ENCODE measurements around the gene PRRC2B.

PRRC2B gene

GRCh38 chr9:131396626-131397025 is 2.7 kb downstream of the PRRC2B start:
- TF ChIP-seq GATA1 (IDR thresholded peaks at IDR 0.05; ENCODE audit: low read depth, low read length) (no peak), POLR2A (IDR thresholded peaks at IDR 0.05; ENCODE audit: low read length) (no peak)
- peak; percentile 21 to 41 for DNase-seq

GRCh38 chr9:131397100-131397790 is 3.4 kb downstream of the PRRC2B start:
- no peak for DNase-seq
- TF ChIP-seq POLR2A (IDR thresholded peaks at IDR 0.05; ENCODE audit: low read length), result no peak
- no peak for TF ChIP-seq GATA1 (IDR thresholded peaks at IDR 0.05; ENCODE audit: low read depth, low read length)

GRCh38 chr9:131398204-131398603 is 4.3 kb downstream of the PRRC2B start:
- TF ChIP-seq GATA1 (IDR thresholded peaks at IDR 0.05; ENCODE audit: low read depth, low read length), result no peak
- TF ChIP-seq POLR2A (IDR thresholded peaks at IDR 0.05; ENCODE audit: low read length), result no peak
- DNase-seq, result peak in 1 of 2 experiments; percentile 20

GRCh38 chr9:131399972-131400371 is 6.1 kb downstream of the PRRC2B start:
- DNase-seq, result no peak
- TF ChIP-seq GATA1 (IDR thresholded peaks at IDR 0.05; ENCODE audit: low read depth, low read length) (no peak), POLR2A (IDR thresholded peaks at IDR 0.05; ENCODE audit: low read length) (no peak)

- no peak for TF ChIP-seq GATA1 (IDR thresholded peaks at IDR 0.05; ENCODE audit: low read depth, low read length)
- TF ChIP-seq POLR2A (IDR thresholded peaks at IDR 0.05; ENCODE audit: low read length), result no peak
- DNase-seq, result no peak
These were observed 6.7 kb downstream of the PRRC2B start for GRCh38 chr9:131400627-131401026.

- TF ChIP-seq POLR2A (IDR thresholded peaks at IDR 0.05; ENCODE audit: low read length) (no peak), GATA1 (IDR thresholded peaks at IDR 0.05; ENCODE audit: low read depth, low read length) (no peak)
- no peak for DNase-seq
These were observed 8.2 kb downstream of the PRRC2B start for GRCh38 chr9:131402073-131402472.

GRCh38 chr9:131402738-131403492 is 9.0 kb downstream of the PRRC2B start:
- TF ChIP-seq GATA1 (IDR thresholded peaks at IDR 0.05; ENCODE audit: low read depth, low read length) (no peak), POLR2A (IDR thresholded peaks at IDR 0.05; ENCODE audit: low read length) (no peak)
- DNase-seq, result no peak

- TF ChIP-seq POLR2A (IDR thresholded peaks at IDR 0.05; ENCODE audit: low read length) (no peak), GATA1 (IDR thresholded peaks at IDR 0.05; ENCODE audit: low read depth, low read length) (no peak)
- DNase-seq, result no peak
These were observed 9.5 kb downstream of the PRRC2B start for GRCh38 chr9:131403493-131403773.

- peak; percentile 34 to 63 for DNase-seq
- TF ChIP-seq GATA1 (IDR thresholded peaks at IDR 0.05; ENCODE audit: low read depth, low read length) (no peak), POLR2A (IDR thresholded peaks at IDR 0.05; ENCODE audit: low read length) (no peak)
These were observed 10.7 kb downstream of the PRRC2B start for GRCh38 chr9:131404581-131404980.

GRCh38 chr9:131404987-131405386 is 11.1 kb downstream of the PRRC2B start:
- TF ChIP-seq POLR2A (IDR thresholded peaks at IDR 0.05; ENCODE audit: low read length), result no peak
- TF ChIP-seq GATA1 (IDR thresholded peaks at IDR 0.05; ENCODE audit: low read depth, low read length), result no peak
- DNase-seq, result no peak

- TF ChIP-seq POLR2A (IDR thresholded peaks at IDR 0.05; ENCODE audit: low read length), result no peak
- no peak for TF ChIP-seq GATA1 (IDR thresholded peaks at IDR 0.05; ENCODE audit: low read depth, low read length)
- DNase-seq, result no peak
These were observed 11.5 kb downstream of the PRRC2B start for GRCh38 chr9:131405428-131405827.

GRCh38 chr9:131405858-131406537 is 12.1 kb downstream of the PRRC2B start:
- DNase-seq, result no peak
- TF ChIP-seq GATA1 (IDR thresholded peaks at IDR 0.05; ENCODE audit: low read depth, low read length) (no peak), POLR2A (IDR thresholded peaks at IDR 0.05; ENCODE audit: low read length) (no peak)

GRCh38 chr9:131406563-131407436 is 12.9 kb downstream of the PRRC2B start:
- TF ChIP-seq GATA1 (IDR thresholded peaks at IDR 0.05; ENCODE audit: low read depth, low read length) (no peak), POLR2A (IDR thresholded peaks at IDR 0.05; ENCODE audit: low read length) (no peak)
- no peak for DNase-seq

All from erythroblast (primary cell).